H1 (cell line): ENCODE data around the gene CCDC171. TPM values are rescaled to one million over a fixed set of nuclear protein-coding genes. Genes with fewer than 3 reads are reported as not detected.

Experiments used
- CTCF ChIA-PET: fragments of 300-600 bp; sonication (Branson Sonifier 250); formaldehyde crosslinking; loops from one replicate; lab custom pipeline; 2021; ENCODE audit not compliant: partially characterized antibody; lab: Charles Lee
- POLR2A ChIA-PET: fragments of 300-600 bp; sonication (Branson Sonifier 250); formaldehyde crosslinking; loops from one replicate; lab custom pipeline; 2021; ENCODE audit warnings: inconsistent platforms; ENCODE audit not compliant: partially characterized antibody; lab: Charles Lee
- DNase-seq, 2 experiments: peaks; one replicate each; pipeline versions ENCODE4 v3.0.0 to v3.0.0-alpha.2; 2010 to 2022; ENCODE audit warnings: low spot score in 2 of 2, low read depth in 1 of 2, mixed read lengths in 1 of 2
- FAIRE-seq: peaks from 2 replicates; lab custom pipeline; 2011; peaks lifted over from hg19 to GRCh38; lab: Jason Lieb, UNC
- H2AFZ ChIP-seq: 2 replicates; pipeline ENCODE4 v1.8.1; 2012; ENCODE audit warnings: low read length, inconsistent platforms
- H2AK5ac ChIP-seq: 2 replicates; pipeline ENCODE4 v1.6.1; 2013; ENCODE audit warnings: low read depth, low read length
- H2BK120ac ChIP-seq: replicated peaks from 2 replicates; pipeline ENCODE3; 2013; ENCODE audit warnings: low read depth, low read length, inconsistent platforms
- H2BK12ac ChIP-seq: 2 replicates; pipeline ENCODE4 v1.6.1; 2013; ENCODE audit warnings: low read depth, low read length
- H2BK15ac ChIP-seq: 2 replicates; pipeline ENCODE4 v1.6.1; 2013; ENCODE audit warnings: low read length
- H2BK20ac ChIP-seq: 2 replicates; pipeline ENCODE4 v1.6.1; 2013; ENCODE audit warnings: low read length
- H2BK5ac ChIP-seq: 2 replicates; pipeline ENCODE4 v1.6.1; 2013; ENCODE audit warnings: low read depth, low read length
- H3K14ac ChIP-seq: 2 replicates; pipeline ENCODE4 v1.6.1; 2013; ENCODE audit warnings: inconsistent platforms; ENCODE audit not compliant: insufficient read length
- H3K18ac ChIP-seq: 2 replicates; pipeline ENCODE4 v1.6.1; 2013; ENCODE audit warnings: low read length; ENCODE audit errors: extremely low read depth
- H3K23ac ChIP-seq: 2 replicates; pipeline ENCODE4 v1.6.1; 2013; ENCODE audit warnings: inconsistent platforms; ENCODE audit not compliant: insufficient read length
- H3K23me2 ChIP-seq: 2 replicates; pipeline ENCODE4 v1.6.1; 2013; ENCODE audit warnings: low read depth, low read length
- H3K27ac ChIP-seq: 2 replicates; pipeline ENCODE4 v1.6.1; 2011; ENCODE audit warnings: low read depth, low read length, inconsistent platforms
- H3K27me3 ChIP-seq, 4 experiments: replicated peaks in 1 of 4; 1 replicate in 1 of 4; 2 replicates in 3 of 4; pipeline versions ENCODE4 v1.6.1 to v1.8.1; 2011 to 2013; ENCODE audit warnings: low read length in 3 of 4, mild to moderate bottlenecking in 3 of 4, inconsistent platforms in 2 of 4, mixed read lengths in 2 of 4, moderate library complexity in 1 of 4; ENCODE audit not compliant: control insufficient read depth in 3 of 4, insufficient read depth in 3 of 4; ENCODE audit errors: extremely low read depth in 1 of 4
- H3K36me3 ChIP-seq, 4 experiments: 2 replicates each; pipeline versions ENCODE4 v1.6.1 to v1.8.1; 2011 to 2013; ENCODE audit warnings: mild to moderate bottlenecking in 4 of 4, low read length in 3 of 4, moderate library complexity in 2 of 4, control low read depth in 1 of 4, inconsistent platforms in 1 of 4; ENCODE audit not compliant: insufficient read depth in 4 of 4, control insufficient read depth in 2 of 4
- H3K4ac ChIP-seq: replicated peaks from 2 replicates; pipeline ENCODE3; 2013; ENCODE audit warnings: low read length, low read depth, mixed read lengths, inconsistent platforms; ENCODE audit not compliant: insufficient read length
- H3K4me1 ChIP-seq, 4 experiments: replicated peaks in 1 of 4; 1 replicate in 1 of 4; 2 replicates in 3 of 4; pipeline versions ENCODE4 v1.6.1 to v1.8.1; 2011 to 2013; ENCODE audit warnings: low read length in 3 of 4, inconsistent platforms in 2 of 4, mixed read lengths in 1 of 4; ENCODE audit not compliant: insufficient read depth in 4 of 4, control insufficient read depth in 3 of 4
- H3K4me2 ChIP-seq, 2 experiments: 2 replicates each; pipeline versions ENCODE4 v1.6.1 to v1.8.1; 2011 to 2013; ENCODE audit warnings: low read depth in 2 of 2, low read length in 2 of 2, control low read depth in 1 of 2, inconsistent platforms in 1 of 2, mild to moderate bottlenecking in 1 of 2; ENCODE audit not compliant: insufficient read depth in 1 of 2
- H3K4me3 ChIP-seq, 4 experiments: fragments of 200-600, 300-600 bp in 1 of 4; sonication (generic), shearing (Covaris generic), sonication (Bioruptor Twin) in 1 of 4; 2 replicates each; pipeline versions ENCODE4 v1.5.1 to v1.8.1; 2011 to 2016; ENCODE audit warnings: low read length in 4 of 4, low read depth in 3 of 4, control low read depth in 2 of 4, inconsistent platforms in 2 of 4, mild to moderate bottlenecking in 2 of 4, mixed read lengths in 1 of 4, moderate library complexity in 1 of 4; ENCODE audit not compliant: insufficient read depth in 2 of 4; ENCODE audit errors: extremely low read depth in 1 of 4
- H3K56ac ChIP-seq: replicated peaks from 2 replicates; pipeline ENCODE3; 2013; ENCODE audit warnings: low read depth, mild to moderate bottlenecking, mixed read lengths, low read length, inconsistent platforms; ENCODE audit not compliant: insufficient read length
- H3K79me1 ChIP-seq: 2 replicates; pipeline ENCODE4 v1.6.1; 2013; ENCODE audit warnings: low read depth, low read length, control low read depth
- H3K79me2 ChIP-seq, 2 experiments: 2 replicates each; pipeline versions ENCODE4 v1.6.1 to v1.8.1; 2012 to 2013; ENCODE audit warnings: low read length in 2 of 2, mild to moderate bottlenecking in 2 of 2, inconsistent platforms in 1 of 2; ENCODE audit not compliant: insufficient read depth in 2 of 2, control insufficient read depth in 1 of 2
- H3K9ac ChIP-seq, 4 experiments: replicated peaks in 1 of 4; 1 replicate in 1 of 4; 2 replicates in 3 of 4; pipeline versions ENCODE4 v1.6.1 to v1.8.1; 2011 to 2013; ENCODE audit warnings: low read depth in 3 of 4, low read length in 3 of 4, control low read depth in 2 of 4, mild to moderate bottlenecking in 2 of 4, moderate library complexity in 2 of 4, inconsistent platforms in 1 of 4; ENCODE audit errors: extremely low read depth in 1 of 4
- H3K9me3 ChIP-seq, 2 experiments: 2 replicates each; pipeline versions ENCODE4 v1.6.1 to v1.8.1; 2012 to 2013; ENCODE audit warnings: mild to moderate bottlenecking in 2 of 2, moderate library complexity in 2 of 2, control low read depth in 1 of 2, inconsistent platforms in 1 of 2, low read depth in 1 of 2, low read length in 1 of 2, mixed read lengths in 1 of 2; ENCODE audit not compliant: insufficient read depth in 2 of 2
- H4K20me1 ChIP-seq, 2 experiments: replicated peaks in 1 of 2; 2 replicates each; pipeline versions ENCODE3 to v1.8.1; 2011 to 2013; ENCODE audit warnings: inconsistent platforms in 2 of 2, low read length in 2 of 2, mild to moderate bottlenecking in 1 of 2; ENCODE audit not compliant: insufficient read depth in 2 of 2, control insufficient read depth in 1 of 2
- H4K5ac ChIP-seq: 2 replicates; pipeline ENCODE4 v1.6.1; 2013; ENCODE audit warnings: low read length, low read depth, mixed read lengths, inconsistent platforms; ENCODE audit not compliant: insufficient read length
- H4K8ac ChIP-seq: 2 replicates; pipeline ENCODE4 v1.8.0; 2013; ENCODE audit warnings: mild to moderate bottlenecking, moderate library complexity, low read length, inconsistent platforms; ENCODE audit not compliant: insufficient read depth; ENCODE audit errors: extremely low read depth
- H4K91ac ChIP-seq: replicated peaks from 2 replicates; pipeline ENCODE3; 2013; ENCODE audit warnings: low read length, mixed read lengths, inconsistent platforms; ENCODE audit not compliant: insufficient read length
- NRF1 ChIP-seq: IDR thresholded peaks from 2 replicates; pipeline ENCODE4 v1.6.1; 2011; ENCODE audit warnings: mild to moderate bottlenecking, low read depth, low read length, improper control_type of control experiment
- SP4 ChIP-seq: IDR thresholded peaks from 2 replicates; pipeline ENCODE4 v1.6.1; 2012; ENCODE audit warnings: low read length, inconsistent platforms
- WGBS, 2 experiments: shearing (Covaris generic) in 1 of 2; methylation state at CpG; one replicate each; pipeline versions ENCODE4 v1.1.6 to v1.1.7; 2013 to 2015; ENCODE audit warnings: low lambda C conversion rate in 2 of 2, mixed read lengths in 2 of 2, inconsistent platforms in 1 of 2, low coverage in 1 of 2, missing lambda C conversion rate in 1 of 2; ENCODE audit not compliant: insufficient replicate concordance in 2 of 2, insufficient coverage in 1 of 2, insufficient read length in 1 of 2; ENCODE audit errors: extremely low coverage in 1 of 2, missing lambda C conversion rate in 1 of 2; 5-methylcytosine and 5-hydroxymethylcytosine counted together
- polyA plus RNA-seq, 7 experiments: library from polyadenylated mRNA; depleted of rRNA in 3 of 7; stranded (reverse) in 5 of 7; unstranded in 2 of 7; fragments of >200 nt in 5 of 7; fragments of 200-250 nt in 2 of 7; gene quantifications; 1 replicate in 5 of 7; 2 replicates in 1 of 7; 4 replicates in 1 of 7; pipeline versions ENCODE4 v1.2.1 to v1.2.3, GENCODE V29; 2011 to 2013; ENCODE audit warnings: missing spikeins in 2 of 7, mixed read lengths in 2 of 7
- total RNA-seq: library from RNA; stranded (reverse); fragmentation: NEBNext Ultra II Directional; extraction: Animal tissue kit (Norgen Biotek cat#: 25700); gene quantifications from 2 replicates; pipeline ENCODE4 v1.2.1, GENCODE V29; 2021

The CCDC171 gene
- total and polyA plus RNA-seq, 2 of the 8 experiments (the other 6 are each of a cell fraction or from before 2014, with no cell fraction given): 0.83 to 2.3 TPM

DNA sequence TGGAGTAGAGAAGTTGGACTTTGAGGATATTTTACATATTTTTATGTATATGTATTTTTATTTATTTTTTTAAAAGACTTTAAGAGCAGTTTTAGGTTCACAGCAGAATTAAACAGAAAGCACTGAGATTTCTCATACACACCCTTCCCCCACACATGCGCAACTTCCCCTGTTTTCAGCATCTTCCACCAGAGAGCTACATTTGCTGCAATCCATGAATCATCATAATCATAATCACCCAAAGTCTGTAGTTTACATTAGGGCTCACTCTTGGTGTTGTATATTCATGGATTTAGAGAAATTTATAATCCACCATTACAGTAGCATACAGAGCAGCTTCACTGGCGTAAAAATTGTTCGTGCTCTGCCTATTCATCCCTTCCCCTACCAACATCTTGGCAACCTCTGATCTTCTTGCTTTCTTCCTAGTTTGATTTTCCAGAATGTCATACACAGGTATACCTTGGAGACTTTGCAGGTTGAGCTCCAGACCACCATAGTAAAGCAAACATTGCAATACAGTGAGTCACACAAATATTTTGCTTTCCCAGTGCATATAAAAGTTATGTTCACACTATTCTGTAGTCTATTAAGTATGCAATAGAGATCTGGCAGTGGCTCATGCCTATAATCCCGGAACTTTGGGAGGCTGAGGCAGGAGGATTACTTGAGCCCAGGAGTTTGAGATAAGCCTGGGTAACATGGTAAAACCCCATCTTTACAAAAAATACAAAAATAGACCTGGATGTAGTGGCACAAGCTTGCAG is 9.6 kb upstream of the CCDC171 start:
- no peak overlapping the region for H3K23ac ChIP-seq
- H2BK12ac ChIP-seq: no peak overlapping the region
- no peak overlapping the region for H3K4me3 ChIP-seq
- no peak overlapping the region for H3K9ac ChIP-seq
- no peaks in the 10 kb centered on the region for H3K9me3 ChIP-seq
- no peak overlapping the region for H4K5ac ChIP-seq
- no peak overlapping the region for H3K14ac ChIP-seq
- no peak overlapping the region for H3K27ac ChIP-seq
- H3K56ac ChIP-seq: no peak overlapping the region
- H2BK20ac ChIP-seq: no peak overlapping the region
- H3K4me2 ChIP-seq: no peak overlapping the region
- no peak overlapping the region for H3K18ac ChIP-seq
- no peak overlapping the region for H4K91ac ChIP-seq
- no peaks in the 10 kb centered on the region for H3K23me2 ChIP-seq
- POLR2A ChIA-PET: interaction anchor here (1.1 to 4.0 kb wide), 3 partner anchors 9 to 40 kb away, joined by 5 to 25 read pairs (median 7); partner anchors contain the start of genes CCDC171 and PSIP1
- H3K27me3 ChIP-seq: no peaks in the 10 kb centered on the region; a peak in 1 of 7 replicates
- no peak overlapping the region for H3K4ac ChIP-seq
- no peaks in the 10 kb centered on the region for H3K79me2 ChIP-seq
- FAIRE-seq (no peak), DNase-seq (no peak)
- no peak overlapping the region for H4K8ac ChIP-seq
- no peaks in the 10 kb centered on the region; a peak in 1 of 8 replicates for H3K36me3 ChIP-seq
- no peaks in the 10 kb centered on the region for H4K20me1 ChIP-seq
- no peaks in the 10 kb centered on the region for H3K4me1 ChIP-seq
- no peak overlapping the region for H2BK120ac ChIP-seq
- CTCF ChIA-PET: interaction anchor here (3.6 kb wide), 1 partner anchor 10 kb away, joined by 13 read pairs; no protein-coding TSS in a partner anchor
- no peak overlapping the region for H2AFZ ChIP-seq
- no peak overlapping the region for H2BK5ac ChIP-seq
- 89% methylated on average over 4 of the region's 4 CpGs; no CpG with 5 or more reads in 1 of the 2 experiments for WGBS, 2 experiments
- no peak overlapping the region for H2BK15ac ChIP-seq
- no peaks in the 10 kb centered on the region for H3K79me1 ChIP-seq
- H2AK5ac ChIP-seq: no peak overlapping the region
- TF ChIP-seq SP4 (no peak), NRF1 (no peak)
